Tongue (tissue), 2 donors: ENCODE data around the gene NOMO2. TPM values are rescaled to one million over a fixed set of nuclear protein-coding genes. Genes with fewer than 3 reads are reported as not detected.
"Not testable (repeated sequence)": the region's sequence is repeated elsewhere in the genome, so short reads cannot be mapped to it uniquely, and the experiment has no call there.

Experiments
- DNase-seq: peaks from one replicate; pipeline ENCODE4 v3.0.0-alpha.2; 2015
- total RNA-seq: library from RNA; depleted of rRNA; stranded (reverse); fragments of >200 nt; gene quantifications from one replicate; pipeline ENCODE4 v1.2.3, GENCODE V29; 2014

Gene NOMO2
- total RNA-seq: 56.1 TPM

- DNase-seq: peak; percentile 1
These were observed at the start of gene NOMO2 for GRCh38 chr16:18561727-18562314. NOMO2 (minus strand) TSS chr16:18562097; CDS start chr16:18562040, 57 bp downstream.

- not testable (repeated sequence) for DNase-seq
These were observed 48.4 kb upstream of the NOMO2 start for GRCh38 chr16:18610147-18610803.

- DNase-seq: not testable (repeated sequence)
These were observed 46.4 kb upstream of the NOMO2 start for GRCh38 chr16:18608271-18608670.

- not testable (repeated sequence) for DNase-seq
These were observed 41.8 kb upstream of the NOMO2 start for GRCh38 chr16:18603572-18604246.

- not testable (repeated sequence) for DNase-seq
These were observed 36.7 kb upstream of the NOMO2 start for GRCh38 chr16:18598582-18598981.

GRCh38 chr16:18597734-18598133, 35.8 kb upstream of the NOMO2 start:
- not testable (repeated sequence) for DNase-seq

GRCh38 chr16:18597319-18597718, 35.4 kb upstream of the NOMO2 start:
- DNase-seq: peak; percentile 1

GRCh38 chr16:18595796-18596195, 33.9 kb upstream of the NOMO2 start:
- not testable (repeated sequence) for DNase-seq

GRCh38 chr16:18594880-18595279, 33.0 kb upstream of the NOMO2 start:
- not testable (repeated sequence) for DNase-seq

- DNase-seq: not testable (repeated sequence)
These were observed 32.0 kb upstream of the NOMO2 start for GRCh38 chr16:18593904-18594303.

- not testable (repeated sequence) for DNase-seq
These were observed 31.1 kb upstream of the NOMO2 start for GRCh38 chr16:18592982-18593381.

GRCh38 chr16:18591908-18592307, 30.0 kb upstream of the NOMO2 start:
- peak; percentile 2 for DNase-seq

GRCh38 chr16:18591441-18591840, 29.5 kb upstream of the NOMO2 start:
- not testable (repeated sequence) for DNase-seq

- not testable (repeated sequence) for DNase-seq
These were observed 27.9 kb upstream of the NOMO2 start for GRCh38 chr16:18589806-18590205.

- DNase-seq: not testable (repeated sequence)
These were observed 25.0 kb upstream of the NOMO2 start for GRCh38 chr16:18586560-18587540.

- not testable (repeated sequence) for DNase-seq
These were observed 23.9 kb upstream of the NOMO2 start for GRCh38 chr16:18585789-18586188.

GRCh38 chr16:18582902-18583301, 21.0 kb upstream of the NOMO2 start:
- no peak for DNase-seq

- not testable (repeated sequence) for DNase-seq
These were observed 18.5 kb upstream of the NOMO2 start for GRCh38 chr16:18580396-18580795.

GRCh38 chr16:18579261-18579660, 17.4 kb upstream of the NOMO2 start:
- DNase-seq: not testable (repeated sequence)

GRCh38 chr16:18577942-18578341, 16.0 kb upstream of the NOMO2 start:
- DNase-seq: not testable (repeated sequence)

GRCh38 chr16:18575945-18576344, 14.0 kb upstream of the NOMO2 start:
- not testable (repeated sequence) for DNase-seq
